Neural progenitor cell (in vitro differentiated cells): ENCODE results near the gene ADCY9. TPM values are rescaled to one million over a fixed set of nuclear protein-coding genes. Genes with fewer than 3 reads are reported as not detected.

Source experiments
- DNase-seq: peaks from one replicate; pipeline ENCODE4 v3.0.0-alpha.2; 2016; ENCODE audit warnings: low spot score
- H2AFZ ChIP-seq: fragments of 200-600 bp; sonication (generic); replicated peaks from 2 replicates; pipeline ENCODE4 v1.6.1; 2016; ENCODE audit warnings: antibody characterized with exemption
- H3F3A ChIP-seq: fragments of 200-600 bp; sonication (generic); 2 replicates; pipeline ENCODE4 v1.6.1; 2016; ENCODE audit warnings: antibody characterized with exemption, low read depth
- H3K27ac ChIP-seq: fragments of 200-600 bp; sonication (generic); 2 replicates; pipeline ENCODE4 v1.5.1; 2016; ENCODE audit warnings: mild to moderate bottlenecking
- H3K27me3 ChIP-seq: fragments of 200-600 bp; sonication (generic); 2 replicates; pipeline ENCODE4 v1.6.1; 2016; ENCODE audit warnings: mild to moderate bottlenecking, moderate library complexity
- H3K36me3 ChIP-seq: fragments of 200-600 bp; sonication (generic); 2 replicates; pipeline ENCODE4 v1.5.1; 2016
- H3K4me1 ChIP-seq: fragments of 200-600 bp; sonication (generic); 2 replicates; pipeline ENCODE4 v1.6.1; 2016; ENCODE audit warnings: mixed run types
- H3K4me2 ChIP-seq: fragments of 200-600 bp; sonication (generic); 2 replicates; pipeline ENCODE4 v1.6.1; 2016
- H3K4me3 ChIP-seq: fragments of 200-600 bp; sonication (generic); 2 replicates; pipeline ENCODE4 v1.5.1; 2016
- H3K79me2 ChIP-seq: fragments of 200-600 bp; sonication (generic); 2 replicates; pipeline ENCODE4 v1.6.1; 2016; ENCODE audit warnings: low read depth
- H3K9ac ChIP-seq: fragments of 200-600 bp; sonication (generic); 2 replicates; pipeline ENCODE4 v1.6.1; 2016
- H3K9me3 ChIP-seq: fragments of 200-600 bp; sonication (generic); 2 replicates; pipeline ENCODE4 v1.5.1; 2016; ENCODE audit warnings: low read depth
- H4K20me1 ChIP-seq: fragments of 200-600 bp; sonication (generic); 2 replicates; pipeline ENCODE4 v1.6.1; 2016; ENCODE audit warnings: low read depth
- H3K27ac Mint-ChIP-seq: 3 replicates; pipeline ENCODE4 v1.8.0; 2021; ENCODE audit warnings: mixed read lengths
- H3K27me3 Mint-ChIP-seq: 2 replicates; pipeline ENCODE4 v1.8.0; 2022; ENCODE audit warnings: low read depth, mild to moderate bottlenecking, inconsistent platforms, moderate library complexity, mixed read lengths; ENCODE audit not compliant: insufficient read depth
- H3K36me3 Mint-ChIP-seq: 3 replicates; pipeline ENCODE4 v1.8.0; 2021; ENCODE audit warnings: mixed read lengths
- H3K4me1 Mint-ChIP-seq: 3 replicates; pipeline ENCODE4 v1.8.0; 2021; ENCODE audit warnings: mixed read lengths
- H3K4me3 Mint-ChIP-seq: 3 replicates; pipeline ENCODE4 v1.8.0; 2021; ENCODE audit warnings: mild to moderate bottlenecking, moderate library complexity, mixed read lengths
- H3K9me3 Mint-ChIP-seq: 3 replicates; pipeline ENCODE4 v1.8.0; 2020; ENCODE audit warnings: mixed read lengths
- CTCF ChIP-seq: fragments of 200-600 bp; sonication (generic); IDR thresholded peaks from 2 replicates; pipeline ENCODE4 v1.5.1; 2017; ENCODE audit warnings: antibody characterized with exemption, mild to moderate bottlenecking
- EZH2 ChIP-seq: fragments of 200-600 bp; sonication (generic); IDR thresholded peaks from 2 replicates; pipeline ENCODE4 v1.6.1; 2017; ENCODE audit warnings: antibody characterized with exemption, mild to moderate bottlenecking, moderate library complexity
- EZH2phosphoT487 ChIP-seq: fragments of 200-600 bp; sonication (generic); IDR thresholded peaks from 2 replicates; pipeline ENCODE4 v1.6.1; 2017; ENCODE audit warnings: antibody characterized with exemption
- total RNA-seq: library from RNA; depleted of rRNA; stranded (reverse); fragments of >200 nt; gene quantifications from 2 replicates; pipeline ENCODE4 v1.2.3, GENCODE V29; 2015; ENCODE audit warnings: low replicate concordance

Gene ADCY9
- total RNA-seq, 1 donor from 2014 or later, result 1.2 TPM

GRCh38 chr16:4021070-4021779 is 95.0 kb downstream of the ADCY9 start:
- H3K79me2 ChIP-seq, result no peaks in the 10 kb centered on the region
- no peak for DNase-seq
- no peak for TF ChIP-seq EZH2
- no peak for TF ChIP-seq EZH2phosphoT487
- TF ChIP-seq CTCF, result no peak
- H3K4me2 ChIP-seq, result no peak overlapping the region
- no peak overlapping the region for H3K4me3 Mint-ChIP-seq
- H3K4me1 ChIP-seq, result peaks cover 4% of the 10 kb centered on the region
- H3K27me3 ChIP-seq, result no peaks in the 10 kb centered on the region
- no peaks in the 10 kb centered on the region for H3K36me3 Mint-ChIP-seq
- H3K4me1 Mint-ChIP-seq, result peaks cover 11% of the 10 kb centered on the region
- H3F3A ChIP-seq, result no peaks in the 10 kb centered on the region
- H3K27ac ChIP-seq, result no peak overlapping the region
- no peak overlapping the region for H3K4me3 ChIP-seq
- H2AFZ ChIP-seq, result no peak overlapping the region
- no peaks in the 10 kb centered on the region for H3K36me3 ChIP-seq
- H3K9me3 ChIP-seq, result no peaks in the 10 kb centered on the region
- peak overlapping the region; percentile 50 for H3K27ac Mint-ChIP-seq
- H3K9me3 Mint-ChIP-seq, result no peaks in the 10 kb centered on the region
- no peak overlapping the region for H3K9ac ChIP-seq
- H4K20me1 ChIP-seq, result no peaks in the 10 kb centered on the region
- no peaks in the 10 kb centered on the region for H3K27me3 Mint-ChIP-seq

- Histone ChIP-seq H3K27me3 (no peaks in the 10 kb centered on the region), H3K27ac (no peak overlapping the region), H4K20me1 (no peaks in the 10 kb centered on the region), H3K9ac (no peak overlapping the region), H3F3A (no peaks in the 10 kb centered on the region), H3K4me2 (no peak overlapping the region), H2AFZ (no peak overlapping the region), H3K36me3 (no peaks in the 10 kb centered on the region), H3K79me2 (no peaks in the 10 kb centered on the region), H3K9me3 (no peaks in the 10 kb centered on the region), H3K4me3 (no peak overlapping the region), H3K4me1 (no peaks in the 10 kb centered on the region)
- Mint-ChIP-seq H3K36me3 (no peaks in the 10 kb centered on the region), H3K27me3 (peaks cover 2% of the 10 kb centered on the region), H3K27ac (peak overlapping the region; percentile 15), H3K4me1 (peaks cover 15% of the 10 kb centered on the region), H3K4me3 (no peak overlapping the region), H3K9me3 (no peaks in the 10 kb centered on the region)
- TF ChIP-seq EZH2 (no peak), EZH2phosphoT487 (no peak), CTCF (no peak)
- DNase-seq, result no peak
Measured at GRCh38 chr16:4019371-4019791, 96.9 kb downstream of the ADCY9 start.

GRCh38 chr16:4018391-4018790 is 97.9 kb downstream of the ADCY9 start:
- H3K27ac Mint-ChIP-seq, result no peak overlapping the region
- Histone ChIP-seq H3K4me1 (no peaks in the 10 kb centered on the region), H3K4me3 (no peak overlapping the region), H3F3A (no peaks in the 10 kb centered on the region), H3K36me3 (no peaks in the 10 kb centered on the region), H4K20me1 (no peaks in the 10 kb centered on the region), H3K79me2 (no peaks in the 10 kb centered on the region), H3K27ac (no peak overlapping the region), H3K4me2 (no peak overlapping the region), H3K27me3 (no peaks in the 10 kb centered on the region), H3K9me3 (no peaks in the 10 kb centered on the region), H2AFZ (no peak overlapping the region), H3K9ac (no peak overlapping the region)
- H3K36me3 Mint-ChIP-seq, result no peaks in the 10 kb centered on the region
- H3K4me1 Mint-ChIP-seq, result peaks cover 13% of the 10 kb centered on the region
- no peak for DNase-seq
- peaks cover 2% of the 10 kb centered on the region for H3K27me3 Mint-ChIP-seq
- TF ChIP-seq EZH2 (no peak), EZH2phosphoT487 (no peak), CTCF (no peak)
- no peaks in the 10 kb centered on the region for H3K9me3 Mint-ChIP-seq
- no peak overlapping the region for H3K4me3 Mint-ChIP-seq
